ENCODE data around the gene TCF7. TPM values are rescaled to one million over a fixed set of nuclear protein-coding genes. Genes with fewer than 3 reads are reported as not detected.

Gene TCF7
- polyA plus RNA-seq, 2 of the 4 experiments (the other 2 are of a cell fraction), result 2.8 to 10.1 TPM

GRCh38 chr5:134139377-134139851 is 24.9 kb downstream of the TCF7 start (continued):
- TF ChIP-seq HMGXB4 (CRISPR knock-in tag; IDR thresholded peaks at IDR 0.05; ENCODE audit: borderline replicate concordance), result no peak
- TF ChIP-seq HEYL (CRISPR knock-in tag; IDR thresholded peaks at IDR 0.05), result no peak
- TF ChIP-seq HES2 (IDR thresholded peaks at IDR 0.05), result no peak
- TF ChIP-seq MAX (IDR thresholded peaks at IDR 0.05), result no peak
- no peak for TF ChIP-seq CTCF (IDR thresholded peaks at IDR 0.05)
- no peak for TF ChIP-seq ZSCAN20 (CRISPR knock-in tag; IDR thresholded peaks at IDR 0.05)
- no peak for TF ChIP-seq HOXA7 (CRISPR knock-in tag; IDR thresholded peaks at IDR 0.05)
- TF ChIP-seq POLR2A (IDR thresholded peaks at IDR 0.05; ENCODE audit: low read length), result no peak
- TF ChIP-seq JUN (IDR thresholded peaks at IDR 0.05), result no peak
- TF ChIP-seq MAFK (IDR thresholded peaks at IDR 0.05; ENCODE audit: partially characterized antibody), result no peak
- no peak for TF ChIP-seq TP53 (CRISPR knock-in tag; IDR thresholded peaks at IDR 0.05)
- no peak for TF ChIP-seq RFX5 (IDR thresholded peaks at IDR 0.05)
- TF ChIP-seq FOSL2 (IDR thresholded peaks at IDR 0.05), result no peak
- no peak for TF ChIP-seq FOSL2 (CRISPR knock-in tag; IDR thresholded peaks at IDR 0.05)

- Histone ChIP-seq H3K9me3 (no peaks in the 10 kb centered on the region), H3K4me1 (peaks cover 17% of the 10 kb centered on the region), H3K4me3 (no peak overlapping the region), H3K4me2 (no peak overlapping the region), H3K27ac (no peak overlapping the region)
- POLR2A ChIA-PET, result interaction anchor here (0.7 to 1.9 kb wide), 2 partner anchors 100 to 101 kb away, joined by 3 to 10 read pairs; no protein-coding TSS in a partner anchor
- ATAC-seq, result no peak
- DNase-seq (ENCODE audit: low read depth in 1 of 2, low spot score in 1 of 2), result no peak
- FAIRE-seq, result no peak
- CTCF ChIA-PET, result interaction anchor here (0.6 to 20.9 kb wide), 29 partner anchors 10 to 160 kb away, joined by 3 to 546 read pairs (median 5); partner anchors contain the start of genes SKP1 and TCF7
- TF ChIP-seq HEYL (CRISPR knock-in tag; IDR thresholded peaks at IDR 0.05), result no peak
- no peak for TF ChIP-seq MAFK (IDR thresholded peaks at IDR 0.05; ENCODE audit: partially characterized antibody)
- TF ChIP-seq NFE2L2 (conservative IDR thresholded peaks at IDR 0.05; ENCODE audit: low read length), result no peak
- TF ChIP-seq CBX2 (IDR thresholded peaks at IDR 0.05; ENCODE audit: borderline replicate concordance, low read depth), result no peak
- no peak for TF ChIP-seq JUN (IDR thresholded peaks at IDR 0.05)
- TF ChIP-seq ESRRA (IDR thresholded peaks at IDR 0.05; ENCODE audit: borderline replicate concordance, low read length), result no peak
- no peak for TF ChIP-seq GATA3 (IDR thresholded peaks at IDR 0.05; ENCODE audit: borderline replicate concordance)
- no peak for TF ChIP-seq HOXB13 (CRISPR knock-in tag; IDR thresholded peaks at IDR 0.05; ENCODE audit: low read depth)
- TF ChIP-seq MYC (IDR thresholded peaks at IDR 0.05; ENCODE audit: borderline replicate concordance, low read length), result no peak
- TF ChIP-seq MAZ (IDR thresholded peaks at IDR 0.05; ENCODE audit: borderline replicate concordance, low read depth, low read length), result no peak
- no peak for TF ChIP-seq POLR2AphosphoS2 (conservative IDR thresholded peaks at IDR 0.05; ENCODE audit: low read length)
- no peak for TF ChIP-seq TFCP2L1 (CRISPR knock-in tag; IDR thresholded peaks at IDR 0.05)
- no peak for TF ChIP-seq SREBF2 (IDR thresholded peaks at IDR 0.05)
- TF ChIP-seq KDM5A (IDR thresholded peaks at IDR 0.05), result no peak
- TF ChIP-seq RAD21 (conservative IDR thresholded peaks at IDR 0.05 in 1 of 2, IDR thresholded peaks at IDR 0.05 in 1 of 2), result no peak
- TF ChIP-seq FOSB (CRISPR knock-in tag; IDR thresholded peaks at IDR 0.05), result no peak
- TF ChIP-seq NR3C1 (IDR thresholded peaks at IDR 0.05), result no peak
- no peak for TF ChIP-seq POLR2A (IDR thresholded peaks at IDR 0.05; ENCODE audit: low read length)
- TF ChIP-seq RARB (CRISPR knock-in tag; IDR thresholded peaks at IDR 0.05), result no peak
- no peak for TF ChIP-seq EHF (CRISPR knock-in tag; IDR thresholded peaks at IDR 0.05)
- WGBS (ENCODE audit: missing lambda C conversion rate), result 98% methylated on average over 6 of the region's 8 CpGs
Observed at GRCh38 chr5:134139891-134140469, 25.5 kb downstream of the TCF7 start.
